Measurements from ENCODE around the gene TCHP.

- TF ChIP-seq POLR2G (IDR thresholded peaks at IDR 0.05; ENCODE audit: low read depth, low read length) (no peak), HMG20B (CRISPR knock-in tag; conservative IDR thresholded peaks at IDR 0.05) (no peak), EZH2 (conservative IDR thresholded peaks at IDR 0.05; ENCODE audit: low read depth, low read length) (no peak)
Measured at GRCh38 chr12:109880938-109881337, 19.1 kb upstream of the TCHP start.

Data from HepG2 (cell line).